Mucosa of descending colon (tissue), 3 donors: ENCODE measurements around the gene TTI1. TPM values are rescaled to one million over a fixed set of nuclear protein-coding genes. Genes with fewer than 3 reads are reported as not detected.

Experiments
- ATAC-seq: fragments of 200-7000 bp; cut with Tn5 transposase; one replicate; pipeline ENCODE4 v1.9.1; 2020; ENCODE audit warnings: mild to moderate bottlenecking, moderate library complexity
- DNase-seq, 3 donors: peaks; one replicate each; pipeline ENCODE4 v3.0.0-alpha.2; 2020
- H3K36me3 ChIP-seq: fragments of 200-600 bp; one replicate; pipeline ENCODE4 v1.8.0; 2021; ENCODE audit warnings: low read depth, mild to moderate bottlenecking
- H3K4me1 ChIP-seq: fragments of 200-600 bp; one replicate; pipeline ENCODE4 v1.8.0; 2021; ENCODE audit warnings: low read depth, mild to moderate bottlenecking
- H3K4me3 ChIP-seq: fragments of 200-600 bp; one replicate; pipeline ENCODE4 v1.8.0; 2021; ENCODE audit warnings: mild to moderate bottlenecking
- H3K9me3 ChIP-seq: fragments of 200-600 bp; one replicate; pipeline ENCODE4 v1.8.0; 2021; ENCODE audit warnings: mild to moderate bottlenecking
- intact Hi-C, 2 donors: fragments of 100-400 bp; cut with DNase I in 1 of 2; cut with micrococcal nuclease in 1 of 2; formaldehyde crosslinking; loops; one replicate each; pipeline versions ENCODE4 v1.11.0 to v1.11.1; 2022; cut with DNase I, micrococcal nuclease
- total RNA-seq, 3 donors: library from RNA; stranded (reverse); fragmentation: NEBNext Ultra II Directional in 2 of 3; extraction: Animal tissue kit (Norgen Biotek cat#: 25700) in 2 of 3; gene quantifications; one replicate each; pipeline versions ENCODE4 v1.2.1 to v1.2.4, GENCODE V29; 2021 to 2023
- TF ChIP-seq, protein P1 (sequence below): fragments of 200-600 bp; IDR thresholded peaks from one replicate; pipeline ENCODE4 v1.8.0; 2022; ENCODE audit warnings: antibody characterized with exemption, mild to moderate bottlenecking
- donor health status: DM: no; HTN: no; CAD: no; lungs with moderate emphysema.
- donor health status: DM: no; HTN: no; CAD: no.
- donor health status: DM: no; HTN: yes; CAD: no.

The TTI1 gene
- total RNA-seq, 3 donors from 2014 or later: 13.4 to 16.4 (median 14.0) TPM

DNA sequence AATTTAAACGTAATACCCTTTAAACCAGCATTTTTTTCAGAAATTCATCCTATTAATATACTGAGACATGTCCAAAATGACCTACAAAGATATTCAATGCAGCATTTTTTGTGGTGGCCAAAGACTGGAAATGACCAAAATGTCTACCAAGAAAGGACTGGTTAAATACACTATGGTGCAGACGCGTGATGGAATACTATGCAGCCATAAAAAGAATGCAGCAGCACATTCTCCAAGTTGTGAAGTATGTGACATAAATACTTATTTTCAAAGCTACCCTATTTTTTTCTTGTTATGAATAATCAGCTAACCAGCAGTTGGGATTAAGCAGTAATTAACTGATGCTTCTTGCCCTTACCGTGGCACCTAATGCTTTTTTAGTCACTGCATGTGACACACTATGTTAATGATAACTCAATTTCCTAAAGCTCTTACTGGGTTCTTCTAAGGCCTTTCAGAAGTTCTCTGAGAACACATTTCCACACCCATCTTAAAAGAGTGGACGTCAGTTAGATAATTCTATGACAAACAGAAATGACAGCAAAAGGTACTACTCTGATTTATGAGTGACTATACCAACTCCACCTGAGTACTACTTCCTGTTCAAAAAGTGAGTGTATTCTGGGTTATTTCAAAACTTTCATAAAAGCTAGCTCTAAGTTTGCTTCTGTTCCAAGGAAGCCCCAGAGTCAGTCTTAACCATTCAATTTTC lies 24.9 kb downstream of the TTI1 start:
- intact Hi-C loops: no loop called here
- H3K9me3 ChIP-seq: no peaks in the 10 kb centered on the region
- ATAC-seq (peak; percentile 57), DNase-seq (no peak)
- TF ChIP-seq, protein P1, sequence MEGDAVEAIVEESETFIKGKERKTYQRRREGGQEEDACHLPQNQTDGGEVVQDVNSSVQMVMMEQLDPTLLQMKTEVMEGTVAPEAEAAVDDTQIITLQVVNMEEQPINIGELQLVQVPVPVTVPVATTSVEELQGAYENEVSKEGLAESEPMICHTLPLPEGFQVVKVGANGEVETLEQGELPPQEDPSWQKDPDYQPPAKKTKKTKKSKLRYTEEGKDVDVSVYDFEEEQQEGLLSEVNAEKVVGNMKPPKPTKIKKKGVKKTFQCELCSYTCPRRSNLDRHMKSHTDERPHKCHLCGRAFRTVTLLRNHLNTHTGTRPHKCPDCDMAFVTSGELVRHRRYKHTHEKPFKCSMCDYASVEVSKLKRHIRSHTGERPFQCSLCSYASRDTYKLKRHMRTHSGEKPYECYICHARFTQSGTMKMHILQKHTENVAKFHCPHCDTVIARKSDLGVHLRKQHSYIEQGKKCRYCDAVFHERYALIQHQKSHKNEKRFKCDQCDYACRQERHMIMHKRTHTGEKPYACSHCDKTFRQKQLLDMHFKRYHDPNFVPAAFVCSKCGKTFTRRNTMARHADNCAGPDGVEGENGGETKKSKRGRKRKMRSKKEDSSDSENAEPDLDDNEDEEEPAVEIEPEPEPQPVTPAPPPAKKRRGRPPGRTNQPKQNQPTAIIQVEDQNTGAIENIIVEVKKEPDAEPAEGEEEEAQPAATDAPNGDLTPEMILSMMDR: no peak
- H3K4me3 ChIP-seq: no peak overlapping the region
- H3K36me3 ChIP-seq: no peaks in the 10 kb centered on the region
- no peaks in the 10 kb centered on the region for H3K4me1 ChIP-seq

DNA sequence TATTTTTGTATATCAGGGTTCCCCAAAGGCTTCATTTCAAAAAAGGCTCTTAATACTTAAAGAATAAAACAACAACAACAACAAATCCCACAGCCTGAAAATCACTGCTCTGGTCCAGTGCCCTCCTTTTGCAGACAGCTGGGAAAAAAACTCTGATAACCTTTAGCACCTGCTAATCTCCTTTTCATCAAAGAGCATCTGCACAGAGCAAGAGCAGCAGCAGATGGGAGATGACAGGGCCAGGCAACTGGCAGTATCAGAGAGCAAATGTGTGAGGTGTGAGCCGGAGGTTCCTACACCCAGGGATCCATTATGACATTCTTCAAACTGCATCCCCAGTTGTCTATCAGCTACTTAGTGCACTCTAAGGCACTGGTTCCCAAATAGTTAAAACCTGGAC lies 25.7 kb downstream of the TTI1 start:
- intact Hi-C loops: no loop called here
- DNase-seq: no peak
- no peaks in the 10 kb centered on the region for H3K4me1 ChIP-seq
- no peaks in the 10 kb centered on the region for H3K9me3 ChIP-seq
- H3K4me3 ChIP-seq: no peak overlapping the region
- TF ChIP-seq, protein P1: no peak
- H3K36me3 ChIP-seq: no peaks in the 10 kb centered on the region
- ATAC-seq: no peak

DNA sequence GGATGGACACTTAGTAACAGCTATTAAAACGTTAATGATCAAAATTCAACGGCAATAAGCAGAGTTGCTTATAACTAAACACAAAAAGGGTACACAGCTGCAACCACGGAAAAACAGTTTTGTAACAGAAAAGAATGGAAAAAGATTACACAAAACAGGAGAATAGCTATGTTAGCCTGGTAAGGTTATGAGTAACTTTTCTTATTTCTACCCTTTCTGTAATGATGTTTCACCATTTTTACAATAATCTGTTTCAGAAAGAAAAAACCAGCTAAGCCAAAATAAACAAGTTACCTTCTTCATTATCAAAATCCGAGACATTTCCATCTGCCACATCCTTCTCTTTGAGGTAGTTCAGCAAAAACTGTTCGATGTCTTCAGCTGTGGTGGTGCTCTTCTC lies 27.4 kb downstream of the TTI1 start:
- DNase-seq (no peak), ATAC-seq (no peak)
- TF ChIP-seq, protein P1: no peak
- Histone ChIP-seq H3K4me1 (no peaks in the 10 kb centered on the region), H3K36me3 (no peaks in the 10 kb centered on the region), H3K9me3 (no peaks in the 10 kb centered on the region), H3K4me3 (no peak overlapping the region)
- intact Hi-C loops: no loop called here

DNA sequence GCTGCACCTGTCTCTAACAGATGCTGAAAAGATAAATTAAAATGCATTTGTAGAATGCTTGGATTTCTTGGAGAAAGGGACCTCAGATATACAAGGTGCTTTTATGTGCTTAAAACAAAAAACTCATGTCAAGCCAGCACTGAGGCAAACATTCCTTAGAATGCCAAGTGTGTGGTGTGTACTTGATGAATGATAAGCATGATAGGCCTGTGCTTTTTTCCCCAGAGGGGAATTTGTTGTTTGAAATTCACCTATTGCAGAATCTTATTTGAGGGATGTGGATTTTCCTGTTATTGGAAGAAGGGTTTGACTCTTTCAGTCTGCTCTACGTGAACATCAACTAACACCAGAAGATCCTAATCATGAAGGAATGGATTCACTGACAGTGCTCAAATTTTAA lies 28.8 kb downstream of the TTI1 start:
- H3K9me3 ChIP-seq: no peaks in the 10 kb centered on the region
- intact Hi-C loops: no loop called here
- TF ChIP-seq, protein P1: no peak
- no peak for ATAC-seq
- no peaks in the 10 kb centered on the region for H3K4me1 ChIP-seq
- no peaks in the 10 kb centered on the region for H3K36me3 ChIP-seq
- H3K4me3 ChIP-seq: no peak overlapping the region
- DNase-seq: no peak

DNA sequence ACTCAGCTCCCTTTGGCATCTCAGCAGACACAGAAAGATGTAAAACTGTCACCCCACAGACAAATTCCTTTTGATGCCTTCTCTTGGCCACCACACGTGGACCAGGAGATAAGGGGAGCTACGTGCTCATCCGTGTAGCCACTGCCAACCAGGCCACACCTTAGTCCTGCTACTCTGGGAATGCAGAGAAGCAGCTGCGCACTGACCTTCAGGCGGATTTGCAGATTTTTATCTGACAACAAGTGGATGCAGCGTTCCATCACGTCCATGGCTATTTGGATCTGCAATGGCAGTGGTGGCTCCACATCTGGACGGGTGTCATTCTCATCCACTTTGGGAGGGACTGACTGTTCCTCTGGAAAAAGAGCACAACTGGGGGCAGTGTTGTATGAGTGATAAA lies 30.8 kb downstream of the TTI1 start:
- Histone ChIP-seq H3K36me3 (no peaks in the 10 kb centered on the region), H3K4me1 (no peaks in the 10 kb centered on the region), H3K4me3 (no peak overlapping the region), H3K9me3 (no peaks in the 10 kb centered on the region)
- TF ChIP-seq, protein P1: no peak
- DNase-seq: no peak
- intact Hi-C loops: no loop called here
- no peak for ATAC-seq

DNA sequence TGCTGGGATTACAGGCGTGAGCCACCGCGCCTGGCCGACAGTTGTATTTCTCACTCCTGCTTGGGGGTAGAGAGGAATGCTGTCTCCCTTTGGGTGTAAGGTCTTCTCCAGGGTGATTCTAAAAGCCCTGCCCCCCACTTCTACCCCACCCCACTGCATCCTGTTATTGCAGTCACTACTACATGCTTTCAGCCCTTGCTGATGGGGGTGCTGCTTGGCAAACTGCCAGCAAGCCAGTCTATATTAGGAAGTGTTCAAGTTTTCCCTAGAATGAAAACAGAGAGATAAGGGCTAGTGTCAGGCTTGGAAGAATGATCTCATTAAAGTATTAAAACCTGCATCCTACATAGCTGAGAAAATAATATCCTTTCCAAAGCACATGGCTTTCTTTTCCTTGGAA lies 31.3 kb downstream of the TTI1 start:
- TF ChIP-seq, protein P1: no peak
- Histone ChIP-seq H3K4me1 (no peaks in the 10 kb centered on the region), H3K36me3 (no peaks in the 10 kb centered on the region), H3K9me3 (no peaks in the 10 kb centered on the region), H3K4me3 (no peak overlapping the region)
- DNase-seq (no peak), ATAC-seq (no peak)
- intact Hi-C loops: no loop called here
